Esophagus muscularis mucosa (tissue), 4 donors: ENCODE results near the gene ARID2.

Experiments used
- CTCF ChIP-seq, 3 experiments: fragments of 200-600 bp in 2 of 3; fragments of 450-650 bp in 1 of 3; sonication (generic) in 2 of 3; IDR thresholded peaks; one replicate each; pipeline ENCODE4 v1.5.1; 2017 to 2019; ENCODE audit warnings: antibody characterized with exemption in 3 of 3, mild to moderate bottlenecking in 2 of 3, moderate library complexity in 1 of 3
- EP300 ChIP-seq: sonication (generic); formaldehyde crosslinking; IDR thresholded peaks from one replicate; pipeline ENCODE4 v1.6.1; 2017; ENCODE audit warnings: antibody characterized with exemption
- POLR2A ChIP-seq: fragments of 450-650 bp; IDR thresholded peaks from one replicate; pipeline ENCODE4 v1.6.1; 2017; ENCODE audit warnings: antibody characterized with exemption, moderate library complexity, mild to moderate bottlenecking, low read depth
- POLR2AphosphoS5 ChIP-seq, 2 donors: sonication (generic); formaldehyde crosslinking; IDR thresholded peaks; one replicate each; pipeline ENCODE4 v1.6.1; 2017; ENCODE audit warnings: antibody characterized with exemption in 2 of 2

- TF ChIP-seq POLR2AphosphoS5 (IDR thresholded peaks at IDR 0.05) (no peak), CTCF (IDR thresholded peaks at IDR 0.05) (no peak), POLR2A (no peak), EP300 (no peak)
Measured at GRCh38 chr12:45828402-45828801, 98.9 kb downstream of the ARID2 start.
